A549 (cell line): ENCODE data around the gene GPR6.

ENCODE experiments used
- CTCF ChIP-seq: fragments of >200 bp; sonication (Bioruptor Twin); formaldehyde crosslinking; IDR thresholded peaks from 3 replicates; pipeline ENCODE4 v1.5.1; 2016
- EP300 ChIP-seq, 2 experiments: fragments of >200 bp; sonication (Bioruptor Twin); formaldehyde crosslinking; IDR thresholded peaks; 2 replicates in 1 of 2; 3 replicates in 1 of 2; pipeline ENCODE4 v1.6.1; 2016 to 2017
- HDAC2 ChIP-seq: fragments of 200-600 bp; sonication (generic); IDR thresholded peaks from 2 replicates; pipeline ENCODE4 v1.6.1; 2016
- HMGXB4 ChIP-seq: fragments of 250-450 bp; sonication (Bioruptor Pico); IDR thresholded peaks from 2 replicates; pipeline ENCODE4 v1.5.0; 2021; ENCODE audit warnings: mild to moderate bottlenecking, moderate library complexity, borderline replicate concordance
- JUN ChIP-seq, 2 experiments: fragments of >200 bp; sonication (Bioruptor Twin); formaldehyde crosslinking; IDR thresholded peaks; 2 replicates in 1 of 2; 3 replicates in 1 of 2; pipeline ENCODE4 v1.6.1; 2016 to 2017
- JUNB ChIP-seq: fragments of >200 bp; sonication (Bioruptor Twin); formaldehyde crosslinking; IDR thresholded peaks from 2 replicates; pipeline ENCODE4 v1.6.1; 2016
- KDM1A ChIP-seq: fragments of 200-600 bp; sonication (generic); IDR thresholded peaks from 2 replicates; pipeline ENCODE4 v1.6.1; 2016; ENCODE audit warnings: low read depth, mild to moderate bottlenecking
- MAZ ChIP-seq: fragments of 150-350 bp; IDR thresholded peaks from 2 replicates; pipeline ENCODE4 v1.6.1; 2014; ENCODE audit warnings: antibody characterized with exemption, low read depth, low read length, borderline replicate concordance
- POLR2A ChIP-seq: IDR thresholded peaks from 2 replicates; pipeline ENCODE4 v1.6.1; 2012; ENCODE audit warnings: mild to moderate bottlenecking, low read length
- RAD21 ChIP-seq, 2 experiments: fragments of >200 bp in 1 of 2; sonication (Bioruptor Twin) in 1 of 2; formaldehyde crosslinking in 1 of 2; IDR thresholded peaks in 1 of 2; conservative IDR thresholded peaks in 1 of 2; 2 replicates in 1 of 2; 3 replicates in 1 of 2; pipeline ENCODE4 v1.6.1; 2012 to 2018; ENCODE audit warnings: inconsistent platforms in 1 of 2
- RCOR1 ChIP-seq: fragments of 150-350 bp; IDR thresholded peaks from 2 replicates; pipeline ENCODE4 v1.6.1; 2014; ENCODE audit warnings: antibody characterized with exemption, low read length, low read depth
- REST ChIP-seq: fragments of 200-600 bp; sonication (generic); IDR thresholded peaks from 2 replicates; pipeline ENCODE4 v1.6.1; 2016; ENCODE audit warnings: antibody characterized with exemption, mild to moderate bottlenecking, moderate library complexity
- RFX5 ChIP-seq: fragments of 450-650 bp; IDR thresholded peaks from 2 replicates; pipeline ENCODE4 v1.7.1; 2014; ENCODE audit warnings: antibody characterized with exemption, mild to moderate bottlenecking, moderate library complexity
- TP53 ChIP-seq: fragments of 250-450 bp; sonication (Bioruptor Pico); IDR thresholded peaks from 2 replicates; pipeline ENCODE4 v1.5.0; 2021; ENCODE audit warnings: mild to moderate bottlenecking, moderate library complexity

GRCh38 chr6:109934293-109934692 lies 43.8 kb upstream of the GPR6 start:
- TF ChIP-seq CTCF (no peak), HMGXB4 (no peak), TP53 (CRISPR knock-in tag) (no peak), EP300 (IDR thresholded peaks at IDR 0.05) (no peak), KDM1A (no peak), HDAC2 (no peak), POLR2A (no peak), JUNB (no peak), MAZ (no peak), RAD21 (conservative IDR thresholded peaks at IDR 0.05 in 1 of 2, IDR thresholded peaks at IDR 0.05 in 1 of 2) (no peak), JUN (IDR thresholded peaks at IDR 0.05) (no peak), REST (no peak), RCOR1 (no peak), RFX5 (no peak)
